ENCODE measurements around the gene KIAA1671.

KIAA1671 gene

DNA sequence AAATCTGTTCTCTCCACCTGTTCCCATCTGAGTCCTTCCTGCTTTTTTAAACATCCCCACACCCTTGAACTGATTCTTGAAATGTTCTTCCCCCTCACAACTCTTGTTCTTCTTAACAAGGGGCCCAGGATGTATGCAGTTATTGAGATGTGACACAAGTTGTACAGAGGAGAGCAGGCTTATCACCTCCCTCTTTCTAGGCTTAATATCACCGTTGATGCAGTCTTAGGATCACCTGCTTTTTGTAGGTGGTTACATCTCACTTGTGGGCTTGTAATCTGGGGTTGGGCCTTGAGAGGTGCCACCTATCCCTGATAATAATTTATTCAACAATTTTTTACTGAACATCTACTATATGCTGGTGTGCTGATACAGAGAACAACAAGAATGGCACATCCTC is 253.3 kb downstream of the KIAA1671 start:
- DNase-seq (ENCODE audit: low spot score), result no peak
- no peak for TF ChIP-seq CTCF (IDR thresholded peaks at IDR 0.05; ENCODE audit: borderline replicate concordance, control extremely low read depth, extremely low read depth, insufficient read depth, missing control alignments)
- in situ Hi-C loops (cut with MboI; ENCODE audit: low sequenced_read_pairs, unreplicated experiment), result no loop called here

DNA sequence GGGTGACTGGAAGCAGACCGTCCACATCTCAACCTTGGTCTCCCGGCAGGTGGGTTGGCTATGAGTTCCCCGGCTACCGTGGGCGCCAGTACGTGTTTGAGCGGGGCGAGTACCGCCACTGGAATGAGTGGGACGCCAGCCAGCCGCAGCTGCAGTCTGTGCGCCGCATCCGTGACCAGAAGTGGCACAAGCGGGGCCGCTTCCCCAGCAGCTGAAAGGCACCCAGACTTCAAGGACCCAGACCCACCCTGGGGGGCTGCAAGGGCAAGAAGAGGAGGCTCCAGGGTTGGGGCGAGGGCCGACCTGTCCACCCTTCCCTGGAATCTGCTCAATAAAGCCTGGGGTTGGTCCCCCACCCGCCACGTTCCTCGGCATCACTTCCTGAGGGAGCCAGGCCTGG is 254.5 kb downstream of the KIAA1671 start:
- in situ Hi-C loops (cut with MboI; ENCODE audit: low sequenced_read_pairs, unreplicated experiment), result no loop called here
- no peak for TF ChIP-seq CTCF (IDR thresholded peaks at IDR 0.05; ENCODE audit: borderline replicate concordance, control extremely low read depth, extremely low read depth, insufficient read depth, missing control alignments)
- DNase-seq (ENCODE audit: low spot score), result no peak

DNA sequence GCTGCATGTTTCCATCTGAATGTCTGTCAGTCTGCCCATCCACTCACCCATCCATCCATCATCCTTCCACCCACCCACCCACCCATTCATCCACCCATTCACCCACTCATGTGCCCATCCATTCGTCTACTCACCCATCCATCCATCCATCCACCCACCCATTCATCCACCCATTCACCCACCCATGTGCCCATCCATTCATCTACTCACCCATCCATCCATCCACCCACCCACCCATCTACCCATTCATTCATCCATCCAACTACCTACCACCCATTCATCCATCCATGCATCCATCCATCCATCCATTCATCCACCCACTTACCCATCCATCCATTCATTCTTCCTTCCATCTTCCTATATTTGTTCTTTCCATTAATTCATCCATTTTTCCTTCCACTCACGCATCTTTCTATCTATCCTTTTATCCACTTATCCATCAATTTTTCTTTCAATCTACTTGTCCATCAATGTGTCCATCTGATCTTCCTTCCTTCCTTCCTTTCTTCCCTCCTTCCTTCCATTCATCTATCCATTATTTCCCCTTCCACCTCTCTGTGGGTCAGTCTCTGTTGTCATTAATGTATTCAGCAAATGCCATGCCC is 255.1 kb downstream of the KIAA1671 start:
- TF ChIP-seq CTCF (IDR thresholded peaks at IDR 0.05; ENCODE audit: borderline replicate concordance, control extremely low read depth, extremely low read depth, insufficient read depth, missing control alignments), result no peak
- in situ Hi-C loops (cut with MboI; ENCODE audit: low sequenced_read_pairs, unreplicated experiment), result no loop called here
- no peak for DNase-seq (ENCODE audit: low spot score)

- no peak for TF ChIP-seq CTCF (IDR thresholded peaks at IDR 0.05; ENCODE audit: borderline replicate concordance, control extremely low read depth, extremely low read depth, insufficient read depth, missing control alignments)
- DNase-seq (ENCODE audit: low spot score), result no peak
- in situ Hi-C loops (cut with MboI; ENCODE audit: low sequenced_read_pairs, unreplicated experiment), result no loop called here
Measured at GRCh38 chr22:25208328-25208727, 255.8 kb downstream of the KIAA1671 start.

- DNase-seq (ENCODE audit: low spot score), result no peak
- no peak for TF ChIP-seq CTCF (IDR thresholded peaks at IDR 0.05; ENCODE audit: borderline replicate concordance, control extremely low read depth, extremely low read depth, insufficient read depth, missing control alignments)
- in situ Hi-C loops (cut with MboI; ENCODE audit: low sequenced_read_pairs, unreplicated experiment), result no loop called here
Measured at GRCh38 chr22:25208743-25209505, 256.4 kb downstream of the KIAA1671 start.

GRCh38 chr22:25210793-25211192 is 258.3 kb downstream of the KIAA1671 start:
- no peak for TF ChIP-seq CTCF (IDR thresholded peaks at IDR 0.05; ENCODE audit: borderline replicate concordance, control extremely low read depth, extremely low read depth, insufficient read depth, missing control alignments)
- in situ Hi-C loops (cut with MboI; ENCODE audit: low sequenced_read_pairs, unreplicated experiment), result no loop called here
- no peak for DNase-seq (ENCODE audit: low spot score)

Measured in GM13976 (cell line).